AG10803 (cell line): ENCODE measurements around the gene CNTNAP2.

Source experiments
- DNase-seq: peaks from one replicate; pipeline ENCODE4 v3.0.0; 2010; ENCODE audit warnings: low read depth
- H3K4me3 ChIP-seq: 2 replicates; pipeline ENCODE4 v1.5.1; 2011; ENCODE audit warnings: mild to moderate bottlenecking, low read length, control low read depth
- CTCF ChIP-seq: conservative IDR thresholded peaks from 2 replicates; pipeline ENCODE4 v1.5.1; 2011; ENCODE audit warnings: mild to moderate bottlenecking, low read length, control low read depth, inconsistent platforms

CNTNAP2 gene

GRCh38 chr7:148144827-148145226, 2028.2 kb downstream of the CNTNAP2 start:
- H3K4me3 ChIP-seq, result no peak overlapping the region
- TF ChIP-seq CTCF, result no peak
- no peak for DNase-seq

GRCh38 chr7:148146346-148146745, 2029.7 kb downstream of the CNTNAP2 start:
- H3K4me3 ChIP-seq, result no peak overlapping the region
- peak; percentile 25 for DNase-seq
- TF ChIP-seq CTCF, result no peak

GRCh38 chr7:148147438-148147837, 2030.8 kb downstream of the CNTNAP2 start:
- no peak for TF ChIP-seq CTCF
- H3K4me3 ChIP-seq, result no peak overlapping the region
- no peak for DNase-seq

- H3K4me3 ChIP-seq, result no peak overlapping the region
- TF ChIP-seq CTCF, result no peak
- no peak for DNase-seq
These were observed 2031.9 kb downstream of the CNTNAP2 start for GRCh38 chr7:148148456-148148855.

GRCh38 chr7:148149730-148150129, 2033.1 kb downstream of the CNTNAP2 start:
- no peak for TF ChIP-seq CTCF
- no peak overlapping the region for H3K4me3 ChIP-seq
- no peak for DNase-seq

GRCh38 chr7:148151778-148152177, 2035.2 kb downstream of the CNTNAP2 start:
- no peak for TF ChIP-seq CTCF
- DNase-seq, result no peak
- H3K4me3 ChIP-seq, result no peak overlapping the region

- DNase-seq, result no peak
- no peak for TF ChIP-seq CTCF
- no peak overlapping the region for H3K4me3 ChIP-seq
These were observed 2037.1 kb downstream of the CNTNAP2 start for GRCh38 chr7:148153616-148154284.
